CD4-positive, alpha-beta T cell treated with Interleukin-10 for 1 hour (primary cell): ENCODE measurements around the gene ATP1A1.

Source experiments
- DNase-seq: peaks from one replicate; pipeline ENCODE4 v3.0.0-alpha.2; 2020

Gene ATP1A1

DNA sequence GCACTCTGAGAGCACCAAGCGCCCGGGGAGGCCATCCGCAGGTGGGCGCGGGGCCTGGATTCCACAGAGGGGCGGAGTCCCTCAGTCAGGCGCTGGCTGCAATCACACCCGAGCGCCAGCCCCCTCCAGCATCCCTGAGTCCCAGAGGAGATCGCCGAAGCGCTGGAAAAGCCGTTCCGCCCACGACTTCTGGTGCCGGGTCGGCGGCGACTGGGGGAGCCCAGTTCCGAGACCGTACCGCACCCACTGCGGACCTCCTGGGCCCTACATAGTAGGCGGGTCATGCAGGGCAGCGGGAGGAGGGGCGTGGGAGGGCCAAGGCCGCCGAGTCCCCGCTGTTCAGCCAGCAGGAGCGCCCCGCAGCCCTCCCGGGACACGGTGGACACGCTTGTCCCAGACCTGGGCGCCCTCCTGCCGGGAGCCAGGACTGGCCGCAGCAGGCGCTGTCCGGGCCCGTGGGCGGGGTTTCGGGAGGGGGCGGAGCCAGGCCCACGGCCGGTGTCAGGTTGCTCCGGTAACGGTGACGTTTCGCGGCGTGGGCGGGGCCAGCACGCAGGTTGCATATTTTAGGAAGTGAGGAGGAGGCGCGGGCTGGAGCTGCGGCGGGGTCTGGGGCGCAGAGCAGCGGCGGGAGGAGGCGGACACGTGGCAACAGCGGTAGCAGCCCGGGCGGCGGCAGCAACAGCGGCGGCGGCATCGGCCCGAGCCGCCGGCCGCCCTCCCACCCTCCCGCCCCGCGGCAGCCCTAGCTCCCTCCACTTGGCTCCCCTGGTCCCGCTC, at the start of gene ATP1A1:
ATP1A1 (plus strand) TSS at position 594 of the 780 bp plus-strand sequence. CDS start 268 bp downstream, outside the sequence.
- peak; percentile 97 for DNase-seq

DNA sequence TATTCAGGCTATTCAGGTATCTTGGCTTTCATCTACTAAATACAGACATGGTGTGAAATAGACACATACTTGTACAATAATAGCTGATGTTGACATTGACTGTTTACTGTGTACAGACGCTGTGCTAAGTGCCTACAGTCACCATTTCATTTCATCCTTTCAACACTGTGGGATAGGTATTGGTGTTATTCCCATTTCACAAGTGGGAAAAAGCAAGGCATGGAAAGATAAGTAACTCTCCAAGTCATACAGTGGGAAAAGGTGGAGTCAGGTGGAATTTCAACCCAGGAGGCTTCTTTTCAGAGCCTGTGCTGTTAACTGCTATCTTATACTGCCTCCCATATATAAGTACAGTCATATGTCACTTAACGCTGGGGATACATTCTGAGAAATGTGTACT, 49.6 kb upstream of the ATP1A1 start:
- DNase-seq = no peak

DNA sequence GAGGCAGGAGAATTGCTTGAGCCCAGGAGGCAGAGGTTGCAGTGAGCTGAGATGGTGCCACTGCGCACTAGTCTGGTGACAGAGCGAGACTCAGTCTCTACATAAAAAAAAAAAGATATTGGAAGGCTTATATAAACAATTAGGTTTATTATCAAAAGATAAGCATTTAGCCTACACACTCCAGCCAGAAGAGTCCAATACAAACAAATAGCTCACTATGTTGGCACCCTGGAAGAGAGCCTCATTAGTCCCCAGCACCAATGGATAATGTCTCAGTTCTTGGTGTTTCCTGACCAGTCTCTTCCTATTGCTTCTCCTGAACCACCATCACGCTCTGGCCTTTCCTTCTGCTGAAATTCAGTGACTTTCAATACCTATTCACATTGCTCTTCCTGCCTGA, 48.6 kb upstream of the ATP1A1 start:
- DNase-seq = no peak

DNA sequence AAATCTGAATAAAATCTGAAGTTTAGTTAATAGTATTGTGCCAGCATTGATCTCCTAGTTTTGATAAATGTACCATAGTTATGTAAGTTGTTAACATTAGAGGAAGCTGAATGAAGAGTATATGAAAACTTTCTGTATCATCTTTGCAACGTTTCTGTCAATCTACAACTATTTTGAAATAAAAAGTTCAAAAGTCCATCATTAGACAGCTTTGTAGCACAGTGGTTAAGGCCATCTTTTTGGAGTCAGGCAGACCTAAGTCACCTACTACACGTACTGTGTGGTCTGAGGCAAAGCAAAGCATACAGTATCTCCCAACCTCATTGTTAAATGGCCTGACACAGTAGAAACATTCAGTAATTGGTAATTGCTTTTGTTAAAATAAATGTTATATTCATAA, 47.9 kb upstream of the ATP1A1 start:
- no peak for DNase-seq

DNA sequence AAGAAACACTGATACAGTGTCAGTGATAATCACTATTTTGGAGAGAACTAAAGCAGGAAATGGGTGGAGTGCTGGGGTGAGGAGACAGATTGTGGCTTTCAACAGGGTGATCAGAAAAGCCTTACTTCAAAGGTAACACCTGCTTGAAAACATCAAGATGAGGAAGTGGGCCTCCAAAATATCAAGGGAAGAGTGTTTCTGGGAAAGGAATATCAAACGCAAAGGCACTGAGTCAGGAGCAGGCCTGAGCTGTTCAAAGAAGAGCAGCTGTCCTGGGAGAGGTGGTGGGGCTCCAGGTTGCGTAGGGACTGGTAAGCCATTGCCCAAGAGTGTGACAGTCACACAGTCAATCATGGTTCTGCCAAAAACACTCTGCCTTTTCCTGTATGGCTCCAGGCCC, 47.1 kb upstream of the ATP1A1 start:
- peak; percentile 66 for DNase-seq

DNA sequence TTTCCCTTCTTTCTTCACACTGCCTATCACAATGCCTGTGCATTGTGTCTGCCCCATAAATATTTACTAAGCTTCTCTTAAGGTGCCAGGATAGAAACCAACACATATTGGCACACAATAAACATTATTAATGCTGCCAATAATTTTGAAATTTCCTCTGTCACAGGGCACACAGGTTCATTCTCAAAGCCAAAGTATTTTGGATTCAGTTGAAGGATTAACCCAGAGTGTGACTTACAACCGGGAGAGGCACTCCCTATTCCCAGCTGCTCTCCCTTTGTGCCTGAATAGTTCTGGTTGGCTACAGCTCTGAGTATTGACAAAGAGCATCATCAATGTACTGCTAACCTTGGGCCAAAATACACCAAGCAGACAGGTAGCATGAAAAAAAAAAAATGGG, 46.6 kb upstream of the ATP1A1 start:
- no peak for DNase-seq

DNA sequence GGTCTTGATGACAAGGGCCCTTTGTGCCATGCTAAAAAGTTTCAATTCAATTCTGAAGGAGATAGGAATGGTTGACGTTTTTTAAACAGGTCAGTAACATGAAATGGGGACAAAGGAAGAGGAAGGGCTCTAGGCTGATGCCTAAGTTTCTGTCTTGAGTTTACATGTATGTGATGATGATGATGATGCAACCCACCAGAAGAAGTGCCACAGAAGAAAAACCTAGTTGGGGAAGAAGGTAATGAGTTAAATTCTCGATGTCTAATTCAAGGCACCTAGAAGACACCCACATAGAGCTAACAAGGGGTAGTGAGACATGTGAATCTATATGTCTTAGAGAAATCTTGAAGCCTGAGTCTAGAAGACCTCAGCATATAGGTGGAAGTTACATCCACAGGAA, 44.4 kb upstream of the ATP1A1 start:
- DNase-seq = no peak

DNA sequence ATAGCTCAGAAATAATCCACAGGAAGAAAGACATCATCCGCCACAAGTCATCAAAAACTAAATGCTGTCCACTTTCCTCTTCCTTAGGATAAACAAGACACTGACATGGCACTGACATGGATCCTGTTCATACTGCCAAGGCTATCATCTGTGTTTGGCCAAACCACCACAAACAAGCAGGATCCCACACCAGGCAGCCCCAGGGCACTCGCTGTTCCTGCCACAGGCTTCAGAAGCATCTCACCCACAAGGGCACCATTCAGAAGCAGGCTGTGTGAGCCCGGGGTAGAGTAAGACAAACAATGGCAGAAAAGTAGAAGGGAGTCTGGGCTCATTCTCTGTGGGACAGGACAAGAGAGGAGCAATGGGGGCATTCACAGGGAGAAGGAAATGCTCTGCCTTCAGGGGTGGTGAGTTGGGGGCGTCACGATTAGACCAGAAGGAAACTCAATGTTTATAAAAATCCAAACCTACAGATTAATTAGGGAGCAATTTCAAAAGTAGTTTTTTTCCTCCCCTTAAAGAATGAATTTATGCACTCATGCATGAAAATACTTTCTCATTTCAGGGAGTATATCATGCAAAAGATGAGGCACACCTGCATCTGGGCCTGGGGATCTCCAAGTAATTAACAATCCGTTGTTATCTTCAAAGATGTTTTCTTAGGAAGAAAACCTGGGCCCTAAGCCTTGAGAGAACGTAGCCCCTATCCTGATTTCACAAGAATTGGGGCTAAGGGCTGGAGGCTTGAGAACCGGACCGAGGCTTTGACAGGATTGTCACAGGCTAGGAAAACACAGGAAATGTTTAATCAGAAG, 43.3 kb upstream of the ATP1A1 start:
- DNase-seq = no peak

DNA sequence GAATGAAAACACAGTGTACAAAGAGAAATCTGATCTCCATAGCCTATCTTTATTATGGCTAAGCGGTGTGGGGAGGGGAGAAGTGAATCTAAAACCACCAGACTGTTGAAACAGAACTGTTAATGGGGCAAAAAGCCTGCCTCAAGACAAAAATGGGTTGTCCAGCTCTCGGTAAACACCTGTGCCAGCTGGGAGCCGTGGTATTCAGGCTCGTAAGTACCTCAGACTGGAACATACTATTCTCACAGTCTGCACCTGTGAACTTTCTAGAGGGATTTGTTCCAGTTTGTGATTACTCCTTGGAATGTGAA, 42.7 kb upstream of the ATP1A1 start:
- no peak for DNase-seq

DNA sequence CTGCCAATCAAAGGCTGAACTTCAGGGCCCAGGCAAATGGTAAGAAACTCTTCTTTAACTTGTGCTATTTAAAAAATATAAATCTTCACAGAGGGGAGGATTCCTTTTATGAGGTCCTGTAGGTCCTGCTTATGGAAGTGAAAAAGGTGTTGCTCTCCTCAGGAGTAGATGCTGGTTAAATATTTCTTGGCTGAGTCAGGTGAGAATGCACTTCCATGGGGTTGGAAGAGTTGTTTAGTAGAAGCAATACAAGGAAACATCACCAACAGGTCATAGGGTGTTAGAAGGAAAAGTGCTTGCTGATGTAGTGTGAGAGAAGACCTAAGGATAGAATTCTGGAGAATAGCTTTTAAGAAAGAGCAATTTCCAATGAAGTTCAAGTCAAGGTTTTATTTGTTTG, 42.2 kb upstream of the ATP1A1 start:
- no peak for DNase-seq

DNA sequence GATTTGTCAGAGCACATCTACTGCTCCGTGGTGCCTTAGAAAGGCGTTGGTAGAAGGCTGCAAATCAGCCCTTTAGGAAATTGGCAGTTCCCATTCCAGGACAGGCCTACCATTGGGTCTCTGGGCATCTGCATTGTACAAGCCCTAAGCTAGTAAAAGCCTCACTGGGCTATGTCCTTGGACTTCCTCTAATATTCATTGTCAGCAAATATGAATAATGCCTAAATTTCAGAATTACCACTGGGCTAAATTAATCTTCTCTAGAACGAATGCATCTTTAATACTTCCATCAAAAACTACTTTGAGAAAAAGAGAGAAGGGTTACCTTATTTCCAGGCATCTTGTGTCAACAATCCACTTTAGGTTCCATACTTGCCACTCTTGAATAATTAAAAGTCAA, 41.5 kb upstream of the ATP1A1 start:
- DNase-seq = no peak

DNA sequence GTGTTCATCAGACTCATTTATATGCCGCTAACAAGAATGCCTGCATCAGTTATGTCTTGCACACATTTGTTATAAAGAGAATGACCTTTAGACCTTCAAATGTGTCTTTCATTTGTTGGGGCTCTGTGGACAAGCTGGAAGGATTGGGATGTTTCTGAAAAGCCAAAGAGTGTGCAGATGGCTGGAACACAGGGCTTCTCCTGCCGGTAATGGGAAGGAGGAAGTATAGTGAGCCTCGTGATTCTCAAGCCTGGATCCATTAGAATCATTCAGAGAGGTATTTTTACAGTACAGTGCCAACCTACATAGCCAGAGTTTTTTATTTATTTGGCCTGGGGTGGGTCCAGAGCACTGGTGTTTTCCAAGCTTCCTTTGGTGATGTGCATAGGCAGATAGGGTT, 40.6 kb upstream of the ATP1A1 start:
- no peak for DNase-seq

DNA sequence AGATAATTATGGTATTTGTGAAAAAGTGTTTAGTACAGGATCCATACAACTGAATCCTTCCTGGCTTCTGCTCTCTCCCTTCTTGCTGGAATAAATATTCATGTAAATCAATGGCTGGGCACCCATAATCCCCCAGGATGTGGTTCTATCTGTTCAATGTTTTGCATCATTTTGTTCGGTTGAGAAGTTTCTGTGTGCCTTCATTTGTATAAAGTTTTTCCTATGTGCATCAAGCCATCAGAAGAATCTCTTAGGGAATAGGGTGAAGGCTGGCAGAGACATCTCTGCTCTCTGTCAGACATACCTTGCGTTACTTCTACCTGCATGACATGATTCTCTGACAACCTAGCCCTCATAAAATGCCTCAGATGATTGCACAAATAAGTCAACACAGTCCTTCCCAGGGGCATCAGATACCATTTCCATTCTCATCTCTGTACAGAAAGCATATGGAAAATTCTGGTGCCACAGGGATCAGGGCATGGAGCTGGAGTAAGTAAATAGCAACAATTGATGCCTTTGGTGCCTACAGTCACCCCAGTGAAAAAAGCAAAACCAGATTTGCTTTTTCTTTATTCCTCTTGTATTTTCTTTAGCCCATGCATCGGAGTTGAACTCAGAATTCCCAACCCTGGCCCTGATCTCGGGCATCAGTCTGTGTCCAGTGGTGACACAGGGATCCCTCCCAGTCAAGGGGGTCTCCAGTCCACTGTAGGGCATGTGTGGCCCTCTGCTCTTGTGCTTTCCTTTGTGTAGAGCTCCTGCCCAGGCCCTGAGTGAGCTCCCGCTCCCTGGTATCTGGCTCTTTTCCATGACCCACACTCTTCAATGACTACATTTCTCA, 39.7 kb upstream of the ATP1A1 start:
- DNase-seq = no peak

DNA sequence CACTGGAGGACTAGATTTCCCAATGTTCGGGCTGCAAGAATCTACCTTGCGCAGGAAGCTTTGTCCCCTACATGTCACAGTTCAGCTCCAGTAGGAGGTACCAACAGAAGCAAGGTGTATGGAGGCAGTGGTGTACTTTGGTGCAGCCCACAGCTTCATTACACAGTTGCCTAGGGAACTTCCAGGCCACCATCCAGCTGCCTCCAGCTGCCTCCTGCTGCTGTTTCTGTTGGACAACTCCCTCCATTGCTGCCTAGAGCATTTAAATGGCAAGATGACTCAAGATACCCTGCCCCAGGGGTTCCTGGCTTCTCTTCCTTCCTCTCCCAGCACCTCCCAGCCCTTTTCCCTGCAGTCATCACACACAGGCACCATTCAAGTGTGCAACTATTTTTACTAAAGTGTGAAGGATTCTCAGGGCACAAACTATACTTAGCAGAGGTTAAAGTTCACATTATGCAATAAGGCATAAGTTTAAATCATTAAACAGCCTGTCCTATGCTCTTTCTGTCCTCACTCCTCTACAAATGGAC, 39.0 kb upstream of the ATP1A1 start:
- no peak for DNase-seq

DNA sequence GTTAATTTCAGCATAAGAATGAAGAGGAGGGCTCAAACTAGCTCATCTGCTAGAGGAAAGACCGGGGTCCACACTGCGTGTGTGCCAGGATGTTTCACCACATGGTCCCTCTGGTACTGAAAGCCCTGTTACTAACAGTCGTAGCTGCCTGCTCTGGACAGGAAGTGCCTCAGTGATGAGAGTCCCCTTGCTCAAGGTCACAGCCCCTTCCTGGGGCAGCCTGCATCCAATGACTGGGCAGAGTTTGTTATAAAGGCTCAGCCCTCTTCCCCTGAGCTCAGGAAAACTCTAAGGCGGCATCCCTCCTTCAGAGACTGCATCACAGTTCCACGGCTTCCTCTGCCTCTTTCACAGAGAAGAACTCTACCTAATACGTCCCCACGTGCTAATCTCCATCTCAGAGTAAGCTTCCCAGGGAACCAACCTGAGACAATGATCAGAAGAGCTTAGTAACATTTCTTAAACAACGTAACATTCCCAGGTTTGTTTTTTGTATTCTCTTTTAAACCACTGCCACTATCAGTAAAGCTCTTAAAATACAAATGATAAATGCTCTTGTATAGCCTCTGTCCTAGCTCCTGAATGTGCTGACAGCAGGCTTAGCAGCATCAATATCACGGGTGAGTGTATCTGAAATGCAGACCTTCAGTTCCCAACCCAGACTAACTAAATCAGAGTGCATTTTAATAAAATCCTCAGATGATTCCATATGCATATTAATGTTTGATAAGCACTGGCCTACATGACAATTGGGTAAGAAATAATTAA, 38.0 kb upstream of the ATP1A1 start:
- DNase-seq = no peak

DNA sequence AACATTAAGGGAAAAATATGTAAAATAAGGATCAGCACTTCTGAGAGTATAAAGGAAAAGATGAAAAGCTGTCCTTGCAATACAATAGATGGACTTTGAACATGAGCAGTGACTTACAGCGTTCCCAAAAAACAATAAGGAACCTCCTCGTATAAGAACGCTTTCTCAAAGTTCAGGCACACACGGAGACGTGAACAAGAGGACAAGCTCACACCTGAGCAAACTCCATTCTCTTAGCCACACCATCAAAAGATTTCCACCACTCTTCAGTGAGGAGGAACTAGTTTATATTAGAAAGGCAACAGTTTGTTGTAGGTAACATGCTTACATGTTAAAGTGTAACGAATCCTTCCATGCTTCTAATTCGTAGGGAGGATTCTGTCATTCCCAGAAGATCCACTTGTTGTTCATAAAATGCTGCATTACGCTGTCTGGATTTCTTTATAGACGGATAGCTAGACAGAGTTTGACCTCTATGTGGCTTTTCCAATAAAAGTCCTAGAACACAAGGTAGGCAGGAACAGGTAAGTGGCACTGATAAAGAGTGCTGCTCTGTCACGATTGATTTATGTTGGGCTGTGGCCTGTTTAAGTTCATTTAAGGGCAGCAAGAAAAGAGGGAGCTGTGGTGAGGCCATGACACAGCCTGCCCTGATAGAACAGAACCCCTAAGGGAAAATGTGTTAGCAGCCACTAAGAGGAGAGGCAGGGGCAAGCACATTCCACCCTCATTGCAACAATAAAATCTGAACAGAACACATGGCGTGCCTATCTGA, 37.0 kb upstream of the ATP1A1 start:
- DNase-seq = no peak

DNA sequence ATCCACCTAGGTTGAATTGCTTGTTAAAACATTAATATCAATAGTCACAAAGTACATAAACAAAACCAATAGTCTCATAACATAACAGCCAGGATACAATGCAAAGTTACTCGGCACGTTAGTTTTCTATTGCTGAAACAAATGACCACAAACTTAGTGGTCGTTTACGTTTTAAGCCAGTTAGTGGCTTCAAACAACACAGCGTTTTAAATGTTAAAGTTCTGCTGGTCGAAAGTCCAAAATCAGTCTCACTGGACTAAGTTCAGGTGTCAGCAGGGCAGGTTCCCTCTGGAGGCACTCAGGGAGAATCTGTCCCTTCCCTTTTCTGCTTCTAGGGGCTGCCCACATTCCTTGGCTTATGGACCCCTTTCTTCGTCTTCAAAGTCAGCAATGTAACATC, 35.6 kb upstream of the ATP1A1 start:
- no peak for DNase-seq

DNA sequence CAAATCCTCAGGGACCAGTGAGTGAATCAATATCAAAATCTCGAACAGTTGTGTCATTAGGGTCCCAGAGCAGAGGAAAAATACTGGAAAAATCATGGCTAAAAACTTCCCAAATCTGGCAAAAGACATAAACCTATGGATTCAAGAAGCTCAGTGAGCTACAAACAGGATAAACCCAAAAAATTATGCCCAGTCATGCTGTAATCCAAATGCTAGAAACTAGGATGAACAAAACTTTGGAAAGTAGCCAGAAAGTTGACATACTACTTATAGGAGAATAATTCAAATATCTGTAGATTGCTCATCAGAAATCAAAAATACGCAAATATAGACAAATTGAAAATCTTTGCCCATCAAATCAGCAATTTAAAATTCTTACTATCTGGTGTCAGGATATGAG, 34.6 kb upstream of the ATP1A1 start:
- DNase-seq = no peak

DNA sequence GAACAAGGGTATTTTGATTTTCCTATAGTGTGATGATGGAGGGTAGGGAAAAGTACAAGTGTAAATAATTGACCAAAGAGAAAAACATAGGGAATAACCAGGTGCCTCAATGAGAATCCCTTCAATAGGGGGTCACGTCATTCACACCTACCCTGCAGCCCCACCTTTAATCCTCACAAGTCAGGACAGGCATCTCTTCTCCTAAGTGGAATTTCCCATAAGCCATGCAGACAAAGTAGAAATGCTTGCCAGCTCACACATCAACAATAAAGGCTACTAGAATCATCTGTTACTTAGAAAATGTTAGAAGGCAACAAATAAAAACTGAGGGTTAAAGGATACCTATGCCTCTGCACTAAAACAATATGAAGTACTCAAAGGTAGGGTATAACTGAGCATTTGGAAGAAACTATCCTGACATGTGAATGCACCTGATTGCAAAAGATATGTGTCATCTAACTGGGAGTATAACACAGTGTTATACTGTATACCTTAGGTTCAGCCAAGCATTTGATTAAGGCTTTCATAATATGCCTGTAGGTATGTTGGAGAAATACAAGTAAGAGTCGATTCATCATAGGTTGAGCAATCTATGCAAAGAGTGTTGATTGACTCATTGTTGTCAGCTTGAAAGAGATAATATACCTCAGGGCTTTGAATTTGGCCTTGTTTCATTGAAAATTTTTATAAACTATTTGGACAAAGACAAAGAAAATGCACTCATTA, 32.4 kb upstream of the ATP1A1 start:
- no peak for DNase-seq

DNA sequence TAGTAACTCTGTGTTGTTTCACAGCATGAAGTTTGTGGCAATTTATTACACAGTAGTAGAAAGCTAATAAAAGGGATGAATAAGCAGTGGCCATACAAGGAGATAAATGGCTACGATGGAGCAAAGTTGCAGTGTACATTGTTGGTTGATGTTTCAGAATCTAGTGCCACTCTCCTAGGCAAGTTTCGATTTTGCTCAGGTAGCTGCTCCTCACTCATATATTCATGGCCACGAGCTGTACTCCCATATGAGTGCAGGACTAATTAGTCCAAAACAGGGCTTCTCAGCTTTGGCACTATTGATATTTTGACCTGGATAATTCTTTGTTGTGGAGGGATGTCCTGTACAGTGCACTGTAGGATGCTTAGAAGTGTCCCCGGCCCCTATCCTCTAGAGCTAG, 30.0 kb upstream of the ATP1A1 start:
- no peak for DNase-seq

DNA sequence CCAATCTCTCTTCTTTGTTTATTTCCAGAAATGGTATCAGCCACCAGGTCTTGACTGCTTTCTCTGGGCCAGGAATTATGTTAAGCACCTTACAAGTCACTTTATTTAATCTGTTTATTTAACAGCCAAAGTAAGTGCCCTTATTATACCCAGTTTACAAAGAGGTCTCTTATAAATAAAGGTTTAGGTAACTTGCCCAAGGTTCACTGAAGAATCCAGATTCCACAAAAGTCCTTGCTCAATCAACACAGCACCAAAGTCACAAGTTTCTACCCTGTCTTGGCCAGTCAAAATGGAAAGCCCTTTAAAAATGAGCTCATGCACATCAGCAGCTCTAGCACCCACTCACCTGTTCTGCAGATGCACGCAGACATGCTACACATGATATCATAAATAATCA, 28.0 kb upstream of the ATP1A1 start:
- no peak for DNase-seq
